ENCODE measurements around the gene ALPP.

DNA sequence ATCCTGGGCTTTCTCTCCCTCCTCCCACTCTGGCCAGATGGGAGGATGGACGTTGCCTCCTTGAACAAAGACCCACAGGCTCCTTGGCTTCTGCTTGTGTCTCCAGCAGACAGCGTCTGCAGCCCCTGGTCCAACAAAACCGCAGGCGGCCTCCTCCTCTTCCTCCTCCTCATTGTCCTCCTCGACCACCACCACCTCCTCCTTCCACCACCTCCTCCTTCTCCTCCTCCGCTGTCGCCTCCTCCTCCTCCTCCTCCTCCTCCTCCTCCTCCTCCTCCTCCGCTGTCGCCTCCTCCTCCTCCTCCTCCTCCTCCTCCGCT lies 45.7 kb upstream of the ALPP start:
- TF ChIP-seq, protein P1, sequence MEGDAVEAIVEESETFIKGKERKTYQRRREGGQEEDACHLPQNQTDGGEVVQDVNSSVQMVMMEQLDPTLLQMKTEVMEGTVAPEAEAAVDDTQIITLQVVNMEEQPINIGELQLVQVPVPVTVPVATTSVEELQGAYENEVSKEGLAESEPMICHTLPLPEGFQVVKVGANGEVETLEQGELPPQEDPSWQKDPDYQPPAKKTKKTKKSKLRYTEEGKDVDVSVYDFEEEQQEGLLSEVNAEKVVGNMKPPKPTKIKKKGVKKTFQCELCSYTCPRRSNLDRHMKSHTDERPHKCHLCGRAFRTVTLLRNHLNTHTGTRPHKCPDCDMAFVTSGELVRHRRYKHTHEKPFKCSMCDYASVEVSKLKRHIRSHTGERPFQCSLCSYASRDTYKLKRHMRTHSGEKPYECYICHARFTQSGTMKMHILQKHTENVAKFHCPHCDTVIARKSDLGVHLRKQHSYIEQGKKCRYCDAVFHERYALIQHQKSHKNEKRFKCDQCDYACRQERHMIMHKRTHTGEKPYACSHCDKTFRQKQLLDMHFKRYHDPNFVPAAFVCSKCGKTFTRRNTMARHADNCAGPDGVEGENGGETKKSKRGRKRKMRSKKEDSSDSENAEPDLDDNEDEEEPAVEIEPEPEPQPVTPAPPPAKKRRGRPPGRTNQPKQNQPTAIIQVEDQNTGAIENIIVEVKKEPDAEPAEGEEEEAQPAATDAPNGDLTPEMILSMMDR (IDR thresholded peaks at IDR 0.05; ENCODE audit: low read depth, low read length, poor library complexity, severe bottlenecking): no peak
- no peak for TF ChIP-seq EZH2phosphoT487 (IDR thresholded peaks at IDR 0.05; ENCODE audit: borderline replicate concordance, low read length)

Data from DOHH2 (cell line).